Erythroblast (primary cell): ENCODE results near the gene KCNAB2.

ENCODE experiments used
- GATA1 ChIP-seq: IDR thresholded peaks from 2 replicates; pipeline ENCODE4 v1.6.1; 2011; ENCODE audit warnings: low read depth, mild to moderate bottlenecking, control low read depth, low read length, moderate library complexity
- POLR2A ChIP-seq: IDR thresholded peaks from 2 replicates; pipeline ENCODE4 v1.6.1; 2011; ENCODE audit warnings: mild to moderate bottlenecking, low read length

DNA sequence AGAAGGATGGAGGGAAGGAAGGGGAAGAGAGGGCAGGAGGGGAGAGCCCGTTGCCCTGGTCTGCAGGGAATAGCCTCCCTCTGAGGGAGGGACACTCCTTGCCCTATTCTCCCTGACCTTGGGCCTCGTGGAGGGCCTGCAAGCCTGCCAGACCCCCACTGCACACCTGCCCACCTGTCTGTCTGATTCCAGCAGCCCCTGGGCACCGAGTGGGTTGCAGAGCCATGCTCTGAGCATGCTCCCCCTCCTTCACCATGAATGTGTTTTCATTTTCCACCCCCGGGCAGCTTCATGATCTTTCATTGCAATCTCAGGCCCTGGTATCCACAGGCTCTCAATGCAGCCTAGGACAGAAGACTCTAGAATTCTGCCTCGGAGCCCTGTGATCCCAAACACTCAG lies 48.4 kb upstream of the KCNAB2 start:
- no peak for TF ChIP-seq POLR2A
- TF ChIP-seq GATA1, result no peak
